Measurements from ENCODE around the gene ABI2. TPM values are rescaled to one million over a fixed set of nuclear protein-coding genes. Genes with fewer than 3 reads are reported as not detected.
"Not testable (repeated sequence)": the region's sequence is repeated elsewhere in the genome, so short reads cannot be mapped to it uniquely, and the experiment has no call there.

Gene ABI2
- total RNA-seq, 4 donors from 2014 or later = 19.8 to 25.1 (median 22.8) TPM

DNA sequence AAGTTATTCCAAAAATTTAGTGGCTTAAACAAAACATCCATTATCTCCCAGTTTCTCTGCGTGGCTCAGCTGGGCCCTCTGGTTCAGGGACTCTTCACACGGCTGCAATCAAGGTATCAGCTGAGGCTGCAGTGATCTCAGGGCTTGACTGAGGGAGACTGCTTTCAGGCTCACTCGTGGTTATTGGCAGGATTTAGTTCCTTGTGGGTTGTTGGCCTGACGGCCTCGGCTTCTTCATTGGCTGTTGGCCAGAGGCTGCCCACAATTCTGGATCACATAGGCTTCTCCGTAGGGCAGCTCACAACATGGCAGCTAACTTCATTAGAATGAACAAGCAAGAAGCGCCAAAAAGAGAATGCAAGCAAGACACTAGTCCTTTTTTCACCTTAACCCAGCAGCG lies 90.1 kb downstream of the ABI2 start:
- TF ChIP-seq CTCF (IDR thresholded peaks at IDR 0.05) = no peak
- no peak for DNase-seq (ENCODE audit: low spot score)
- ATAC-seq (ENCODE audit: low FRiP score) = no peak

- no peak for TF ChIP-seq CTCF (IDR thresholded peaks at IDR 0.05)
- no peak for DNase-seq (ENCODE audit: low spot score)
- no peak for ATAC-seq (ENCODE audit: low FRiP score)
Measured at GRCh38 chr2:203427061-203427460, 98.9 kb downstream of the ABI2 start.

- not testable (repeated sequence) for DNase-seq (ENCODE audit: low spot score); ATAC-seq (ENCODE audit: low FRiP score)
Measured at GRCh38 chr2:203429643-203430042, 101.4 kb downstream of the ABI2 start.

GRCh38 chr2:203431391-203432185 lies 103.4 kb downstream of the ABI2 start:
- ATAC-seq (ENCODE audit: low FRiP score) = no peak
- no peak for DNase-seq (ENCODE audit: low spot score)
- no peak for TF ChIP-seq CTCF (IDR thresholded peaks at IDR 0.05)

GRCh38 chr2:203432811-203433210 lies 104.6 kb downstream of the ABI2 start:
- DNase-seq (ENCODE audit: low spot score) (no peak), ATAC-seq (ENCODE audit: low FRiP score) (no peak)
- TF ChIP-seq CTCF (IDR thresholded peaks at IDR 0.05) = no peak

GRCh38 chr2:203436496-203436895 lies 108.3 kb downstream of the ABI2 start:
- DNase-seq (ENCODE audit: low spot score) = no peak
- TF ChIP-seq CTCF (IDR thresholded peaks at IDR 0.05) = no peak
- no peak for ATAC-seq (ENCODE audit: low FRiP score)

DNA sequence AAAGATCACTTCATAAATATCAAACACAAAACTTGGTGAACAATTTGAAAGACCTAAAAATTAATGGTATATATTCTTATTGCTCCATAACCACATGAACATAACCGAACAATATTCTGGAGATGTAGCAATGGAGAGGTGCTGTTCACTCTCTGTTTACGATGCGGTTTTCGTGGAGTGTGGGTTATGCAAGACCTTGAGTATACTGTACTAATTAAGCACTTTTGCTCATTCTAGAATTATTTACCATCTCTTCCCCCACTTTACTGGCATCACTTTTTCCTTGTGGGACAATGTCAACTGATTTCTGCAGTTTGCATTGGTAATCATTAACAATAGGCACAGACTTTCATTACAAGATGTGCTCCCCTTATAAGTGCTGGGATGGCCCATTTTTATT lies 109.3 kb downstream of the ABI2 start:
- ATAC-seq (ENCODE audit: low FRiP score) (no peak), DNase-seq (ENCODE audit: low spot score) (no peak)
- no peak for TF ChIP-seq CTCF (IDR thresholded peaks at IDR 0.05)
